ENCODE measurements around the gene BIK.
"Not testable (repeated sequence)": the region's sequence is repeated elsewhere in the genome, so short reads cannot be mapped to it uniquely, and the experiment has no call there.

BIK gene

DNA sequence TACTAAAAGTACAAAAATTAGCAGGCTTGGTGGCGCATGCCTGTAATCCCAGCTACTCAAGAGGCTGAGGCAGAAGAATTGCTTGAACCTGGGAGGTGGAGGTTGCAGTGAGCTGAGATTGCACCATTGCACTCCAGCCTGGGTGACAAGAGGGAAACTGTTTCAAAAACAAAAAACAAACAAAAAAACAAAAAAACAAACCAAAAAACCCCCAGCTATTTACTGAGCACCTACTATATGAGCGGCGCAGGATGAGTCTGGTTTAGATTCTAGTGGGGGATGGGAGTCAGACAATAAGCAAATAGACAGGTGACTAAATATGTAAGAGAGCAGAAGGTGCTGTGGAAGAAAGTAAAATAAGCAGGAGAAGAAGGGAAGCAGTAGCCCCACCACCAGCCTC lies 5.6 kb upstream of the BIK start:
- not testable (repeated sequence) for DNase-seq (ENCODE audit: low spot score)

DNA sequence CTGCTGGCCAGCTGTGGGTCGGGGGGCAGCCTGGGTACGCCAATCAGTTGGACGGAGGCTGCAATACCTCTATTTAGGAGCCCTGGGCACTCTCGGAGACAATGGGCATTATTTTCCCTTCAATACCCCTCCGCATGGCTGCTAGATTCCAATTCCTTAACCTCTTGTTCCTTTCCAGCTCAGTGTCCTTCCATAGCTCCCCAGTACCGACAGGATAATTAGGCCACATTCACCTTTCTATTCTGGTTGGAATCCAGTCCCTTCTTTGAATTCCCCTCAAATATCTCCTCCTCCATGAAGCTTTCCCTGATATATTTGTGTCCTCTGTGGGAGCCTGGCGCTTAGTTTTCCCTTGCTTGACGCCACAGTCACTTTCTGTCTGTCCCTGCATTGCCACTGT lies 4.2 kb upstream of the BIK start:
- DNase-seq (ENCODE audit: low spot score), result no peak

DNA sequence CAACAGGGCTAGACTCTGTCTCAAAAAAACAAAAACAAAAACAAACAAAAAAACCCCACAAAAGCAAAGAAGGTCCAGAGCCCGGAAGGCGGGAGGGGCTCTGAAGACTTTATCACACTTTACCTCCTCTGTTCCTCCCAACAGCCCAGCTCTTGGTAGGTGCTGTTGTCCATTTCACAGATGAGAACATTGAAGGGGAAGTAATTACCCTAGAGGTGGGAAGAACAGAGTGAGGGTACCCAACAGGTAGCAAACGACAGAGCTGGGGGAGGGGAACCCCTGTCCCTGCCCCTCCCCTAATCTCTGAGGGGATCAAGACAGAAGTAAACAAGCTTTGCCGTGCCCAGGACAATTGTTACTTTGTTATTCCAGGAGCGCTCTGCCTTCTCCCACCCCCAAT lies 1.0 kb upstream of the BIK start:
- DNase-seq (ENCODE audit: low spot score), result no peak

DNA sequence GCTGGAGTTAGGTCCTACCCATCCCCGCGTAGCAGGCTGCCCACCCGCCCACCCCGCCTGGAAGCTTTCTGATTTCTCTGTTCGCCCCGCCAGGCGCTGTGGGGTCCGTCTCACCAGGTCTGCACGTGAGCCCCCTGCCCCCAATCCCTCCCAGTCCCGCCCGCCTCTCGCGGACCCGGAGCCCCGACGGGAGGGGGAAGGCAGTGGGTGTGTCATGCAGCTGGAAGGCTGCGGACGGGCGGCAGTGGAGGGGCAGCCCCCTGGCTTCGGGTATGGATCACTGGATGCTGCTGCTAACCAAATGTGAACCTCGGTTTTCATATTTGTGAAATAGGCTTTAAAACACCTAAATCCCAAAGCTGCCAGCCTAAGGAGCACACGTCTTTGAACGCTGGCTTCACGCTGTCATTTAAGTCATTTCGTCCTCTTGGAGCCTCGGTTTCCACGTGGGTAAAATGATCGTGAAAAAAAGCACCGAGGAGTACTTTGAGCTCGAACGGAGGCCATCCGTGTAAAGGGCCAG lies 568 bp upstream of the BIK start:
- no peak for DNase-seq (ENCODE audit: low spot score)

DNA sequence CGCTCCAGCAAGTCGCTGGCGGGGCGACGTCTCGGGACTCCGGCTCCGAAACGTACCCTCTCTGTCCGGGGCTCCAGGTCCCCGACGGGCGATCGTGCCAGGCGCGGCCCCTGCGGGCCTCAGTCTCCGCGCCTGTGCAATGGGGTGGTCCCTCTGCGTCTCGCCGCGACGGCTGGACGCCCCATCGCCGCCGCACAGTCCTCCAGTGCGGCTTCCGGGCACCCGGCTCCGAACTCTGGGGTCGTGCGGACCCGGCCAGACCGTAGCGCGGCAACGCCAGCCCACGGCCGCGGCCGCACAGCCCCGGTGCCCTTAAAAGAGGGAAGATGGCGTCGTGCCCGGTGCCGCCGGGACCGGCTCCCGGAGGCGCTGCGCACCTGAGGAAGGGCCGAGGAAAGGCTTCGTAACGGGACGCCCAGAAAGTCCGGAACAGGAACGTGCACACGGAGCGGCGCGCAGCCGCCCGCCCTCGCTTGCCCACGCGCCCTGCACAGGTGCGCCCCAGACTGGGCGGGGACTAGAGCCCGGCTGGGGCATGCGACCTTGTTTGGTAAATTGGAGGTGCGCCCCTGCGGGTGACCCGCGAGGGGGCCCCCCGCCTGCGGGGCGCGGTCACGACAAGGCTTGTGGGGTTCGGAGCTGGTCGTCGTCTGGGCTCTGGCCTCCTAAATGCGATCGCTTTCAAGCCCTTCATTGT lies 525 bp downstream of the BIK start:
- DNase-seq (ENCODE audit: low spot score), result peak; percentile 77

DNA sequence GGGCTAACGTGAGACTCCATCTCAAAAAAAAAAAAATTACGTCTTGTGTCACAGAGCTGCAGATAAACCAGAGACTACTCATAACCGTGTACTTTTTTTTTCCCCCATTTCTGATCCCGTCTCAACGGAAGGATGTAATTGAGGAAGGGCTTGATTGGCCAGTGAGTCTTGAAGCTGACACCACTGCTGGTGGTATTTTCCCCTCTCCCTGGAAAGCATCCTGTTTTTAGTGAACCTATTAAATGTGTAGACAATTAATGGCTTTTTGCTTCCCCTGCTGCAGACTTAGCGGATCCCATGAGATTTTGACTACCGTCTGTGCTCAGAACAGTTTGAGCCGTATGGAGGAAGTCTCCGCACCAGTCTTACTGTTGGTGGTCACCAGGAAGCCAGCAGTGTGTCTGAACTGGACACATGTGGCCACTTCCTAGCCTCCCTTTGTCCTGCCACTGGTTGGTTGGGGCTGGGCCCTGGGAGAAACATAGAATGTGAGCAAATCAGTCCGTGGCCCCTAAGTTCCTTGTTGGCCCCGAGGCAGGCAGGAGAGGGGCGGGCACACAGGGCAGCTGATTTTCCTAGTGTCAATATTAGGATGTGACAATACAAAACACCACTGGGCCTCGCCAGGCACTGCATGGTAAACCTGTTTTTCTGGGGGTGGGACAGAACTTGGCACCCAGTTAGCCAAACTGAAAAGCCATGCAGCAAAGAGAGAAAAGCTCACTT lies 3.1 kb downstream of the BIK start:
- DNase-seq (ENCODE audit: low spot score), result no peak

DNA sequence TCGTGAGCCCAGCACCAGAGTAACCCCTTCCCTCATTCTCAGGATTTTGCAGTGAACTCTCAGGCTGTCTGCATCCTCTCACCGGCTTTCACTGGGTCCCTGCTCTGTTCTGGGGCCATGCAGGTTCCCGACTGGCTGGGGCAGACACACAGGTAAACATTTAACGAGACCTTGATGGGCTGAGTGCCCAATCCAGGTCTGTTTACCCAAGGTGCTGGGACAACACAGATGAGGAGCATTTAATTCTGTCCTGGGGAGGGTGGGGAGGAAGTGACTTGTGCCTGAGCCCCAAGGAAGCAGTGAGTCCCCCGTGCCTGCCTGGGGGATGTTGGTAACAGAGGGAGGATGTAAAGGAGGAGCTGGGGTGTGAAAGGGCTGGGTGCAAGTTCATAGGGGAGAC lies 4.4 kb downstream of the BIK start:
- no peak for DNase-seq (ENCODE audit: low spot score)

DNA sequence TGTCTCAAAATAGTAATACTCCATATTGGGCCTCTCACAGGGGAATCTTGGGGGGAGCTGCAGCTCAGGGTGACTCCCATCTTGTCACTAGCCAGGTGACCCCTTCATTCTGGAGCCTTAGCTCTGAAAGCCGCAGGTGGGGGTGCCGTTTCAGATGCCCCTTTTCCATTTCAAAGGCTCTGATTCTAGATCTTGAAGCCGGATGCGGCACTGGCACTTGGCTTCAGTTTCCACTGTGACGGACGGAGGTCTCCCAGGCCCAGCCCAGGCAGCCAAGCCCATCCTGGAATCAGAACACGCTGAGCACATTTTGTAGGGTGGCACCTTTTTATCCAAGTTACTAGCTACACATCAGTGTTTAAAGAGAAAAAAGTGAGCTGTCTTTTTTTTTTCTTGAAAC lies 6.4 kb downstream of the BIK start:
- no peak for DNase-seq (ENCODE audit: low spot score)

DNA sequence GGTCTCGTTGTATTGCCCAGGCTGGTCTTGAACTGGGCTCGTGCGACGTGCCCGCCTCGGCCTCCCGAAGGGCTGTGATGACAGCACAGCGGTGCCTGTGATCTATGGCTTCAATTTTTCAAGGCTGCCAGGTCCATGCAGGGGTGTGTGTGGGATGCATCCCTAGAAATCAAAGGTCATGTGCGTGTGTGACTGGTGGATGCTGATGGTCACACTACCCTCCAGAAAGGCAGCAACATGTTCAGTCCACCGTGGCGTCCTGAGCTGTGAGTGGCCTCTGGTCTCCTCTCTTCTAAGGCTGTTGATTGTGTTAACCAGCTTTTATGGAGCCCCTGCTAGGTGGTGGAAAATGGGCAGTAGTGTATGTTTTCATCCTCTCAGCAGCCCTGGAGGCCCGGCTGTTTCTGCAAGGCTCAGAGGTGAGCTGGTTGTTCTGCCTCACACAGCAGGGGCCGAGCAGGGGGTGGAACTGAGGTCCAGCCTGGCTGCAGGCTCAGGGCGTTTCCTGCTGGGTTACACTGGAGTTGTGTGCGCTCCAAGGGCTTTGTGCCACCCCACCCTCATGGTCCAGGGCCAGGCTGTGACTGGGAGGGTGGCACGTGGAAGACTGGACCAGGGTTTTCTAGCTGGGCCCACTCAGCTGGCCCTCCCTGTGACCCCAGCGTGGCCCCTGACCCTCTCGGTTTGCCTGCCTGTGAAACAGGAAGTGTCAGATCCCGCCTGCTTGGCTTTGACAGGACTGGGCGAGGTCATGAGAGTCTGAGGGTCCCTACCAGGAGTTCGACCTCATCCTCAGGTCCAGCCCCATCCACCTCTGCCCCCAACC lies 7.7 kb downstream of the BIK start:
- DNase-seq (ENCODE audit: low spot score), result no peak

DNA sequence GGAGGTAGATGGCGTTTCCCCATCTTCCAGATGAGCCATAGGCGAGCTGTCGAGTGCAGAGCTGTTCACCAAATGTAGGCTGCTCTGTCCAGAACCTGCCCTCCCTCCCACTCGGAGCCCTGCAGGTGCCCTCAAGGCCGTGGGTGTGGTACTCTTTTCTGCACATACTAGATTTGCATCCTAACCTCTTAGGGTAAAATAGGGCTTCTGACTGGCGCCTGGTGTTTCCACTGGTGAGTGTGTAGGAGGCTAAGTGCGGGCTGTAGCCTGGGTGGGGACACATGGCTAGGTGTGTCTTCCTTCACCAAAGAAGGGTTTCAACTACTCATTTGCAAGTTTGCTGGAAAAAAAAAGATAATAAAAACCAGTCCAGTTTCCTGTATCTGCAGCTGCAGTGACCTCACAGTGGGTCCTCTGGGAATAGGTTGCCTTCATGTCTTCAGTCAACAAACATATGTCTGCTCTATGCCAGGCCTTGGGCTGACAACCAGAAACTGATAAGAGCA lies 8.5 kb downstream of the BIK start:
- peak; percentile 85 for DNase-seq (ENCODE audit: low spot score)

DNA sequence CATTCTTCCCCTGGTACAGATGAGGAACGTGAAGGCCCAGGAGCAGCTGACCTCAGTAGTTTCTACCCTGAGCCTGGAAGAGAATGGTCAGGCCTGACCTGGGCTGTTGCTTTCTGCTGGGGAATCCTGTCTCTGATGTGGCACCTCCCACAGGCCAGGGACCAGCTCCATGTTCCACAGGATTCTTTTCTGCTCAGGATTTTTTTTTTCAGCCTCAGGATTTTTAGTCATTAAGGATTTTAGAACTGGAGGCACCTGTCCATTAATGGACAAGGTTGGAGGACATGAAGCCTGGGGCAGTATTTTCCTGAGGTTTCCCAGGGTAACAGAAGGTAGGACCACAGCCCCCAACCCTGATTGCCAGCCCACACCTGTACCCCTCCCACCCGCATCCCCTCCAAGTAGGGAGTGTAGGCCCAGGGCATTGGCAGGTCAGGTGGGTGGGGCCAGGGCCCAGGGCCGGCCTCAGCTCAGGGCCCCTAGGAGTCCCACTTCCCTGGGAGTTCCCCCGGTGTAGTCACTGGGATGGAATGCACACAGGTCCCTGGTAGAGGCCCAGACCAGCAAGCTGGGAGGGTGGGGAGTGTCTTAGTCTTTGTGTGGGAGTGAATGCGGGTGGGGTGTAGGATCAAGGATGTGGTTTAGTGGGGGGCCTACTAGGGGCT lies 16.1 kb downstream of the BIK start:
- DNase-seq (ENCODE audit: low spot score), result no peak

DNA sequence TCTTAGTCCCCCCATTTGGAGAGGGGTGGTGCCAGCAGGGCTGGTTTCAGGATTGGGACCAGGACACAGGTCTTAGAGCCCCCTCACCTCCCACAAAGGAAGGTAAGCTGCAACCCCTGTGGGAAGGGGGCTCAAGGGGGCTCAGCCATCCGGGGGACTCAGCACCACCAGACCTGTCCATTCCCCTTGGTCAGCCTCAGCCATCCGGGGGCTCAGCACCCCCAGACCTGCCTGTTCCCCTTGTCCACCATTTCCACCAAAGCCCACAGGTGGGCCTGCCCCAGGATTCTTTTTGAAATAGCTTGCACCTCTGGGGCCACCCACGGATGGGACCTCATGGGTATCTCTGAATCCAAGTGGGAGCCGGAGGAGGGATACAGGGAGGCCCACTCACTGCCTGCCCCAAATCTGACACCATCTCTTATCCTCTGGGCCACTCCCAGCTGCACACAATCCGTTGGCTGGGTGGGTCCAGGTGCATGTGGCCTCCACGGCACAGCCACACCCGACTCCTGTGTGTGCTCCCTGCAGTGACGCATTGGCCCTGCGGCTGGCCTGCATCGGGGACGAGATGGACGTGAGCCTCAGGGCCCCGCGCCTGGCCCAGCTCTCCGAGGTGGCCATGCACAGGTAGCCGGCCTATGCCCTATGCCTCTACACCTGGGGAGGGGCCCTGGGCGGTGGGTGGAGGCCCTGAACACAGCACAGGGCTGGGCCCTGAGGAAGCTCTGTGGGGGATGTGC lies 16.8 kb downstream of the BIK start:
- no peak for DNase-seq (ENCODE audit: low spot score)

DNA sequence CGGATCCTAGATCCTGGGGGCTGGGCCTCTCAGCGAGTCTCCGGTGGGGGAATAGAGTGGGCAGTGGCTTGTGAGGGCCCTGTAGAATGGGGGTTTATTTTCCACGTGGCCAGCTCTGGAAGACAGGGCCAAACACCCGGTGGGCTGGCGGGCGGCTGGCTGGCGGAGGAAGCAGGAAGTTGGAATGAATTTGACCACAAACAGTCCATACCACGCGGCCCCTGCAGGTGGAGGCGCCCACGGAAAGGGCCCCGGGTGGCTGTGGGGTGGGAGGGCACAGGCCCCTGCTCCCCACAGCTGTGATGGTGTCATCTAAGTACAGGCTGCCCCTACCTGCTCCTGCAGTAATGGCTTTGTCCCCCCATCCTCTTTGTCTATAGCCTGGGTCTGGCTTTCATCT lies 17.6 kb downstream of the BIK start:
- no peak for DNase-seq (ENCODE audit: low spot score)

DNA sequence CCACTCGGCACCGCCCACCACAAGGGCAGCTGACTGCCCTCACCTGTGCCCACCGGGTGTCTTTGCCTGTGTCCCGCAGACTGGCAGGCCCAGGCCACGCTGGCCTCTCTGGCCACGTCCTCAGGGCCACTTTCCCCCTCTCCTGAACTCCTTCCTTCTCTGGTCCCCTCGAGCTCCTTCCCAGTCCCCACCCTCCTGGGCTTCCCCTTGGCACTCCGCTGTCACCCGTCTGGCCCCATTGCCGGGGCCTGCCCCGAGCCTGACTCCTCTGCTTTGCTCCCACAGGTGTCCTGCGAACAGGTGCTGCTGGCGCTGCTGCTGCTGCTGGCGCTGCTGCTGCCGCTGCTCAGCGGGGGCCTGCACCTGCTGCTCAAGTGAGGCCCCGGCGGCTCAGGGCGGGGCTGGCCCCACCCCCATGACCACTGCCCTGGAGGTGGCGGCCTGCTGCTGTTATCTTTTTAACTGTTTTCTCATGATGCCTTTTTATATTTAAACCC lies 18.4 kb downstream of the BIK start:
- DNase-seq (ENCODE audit: low spot score), result no peak

DNA sequence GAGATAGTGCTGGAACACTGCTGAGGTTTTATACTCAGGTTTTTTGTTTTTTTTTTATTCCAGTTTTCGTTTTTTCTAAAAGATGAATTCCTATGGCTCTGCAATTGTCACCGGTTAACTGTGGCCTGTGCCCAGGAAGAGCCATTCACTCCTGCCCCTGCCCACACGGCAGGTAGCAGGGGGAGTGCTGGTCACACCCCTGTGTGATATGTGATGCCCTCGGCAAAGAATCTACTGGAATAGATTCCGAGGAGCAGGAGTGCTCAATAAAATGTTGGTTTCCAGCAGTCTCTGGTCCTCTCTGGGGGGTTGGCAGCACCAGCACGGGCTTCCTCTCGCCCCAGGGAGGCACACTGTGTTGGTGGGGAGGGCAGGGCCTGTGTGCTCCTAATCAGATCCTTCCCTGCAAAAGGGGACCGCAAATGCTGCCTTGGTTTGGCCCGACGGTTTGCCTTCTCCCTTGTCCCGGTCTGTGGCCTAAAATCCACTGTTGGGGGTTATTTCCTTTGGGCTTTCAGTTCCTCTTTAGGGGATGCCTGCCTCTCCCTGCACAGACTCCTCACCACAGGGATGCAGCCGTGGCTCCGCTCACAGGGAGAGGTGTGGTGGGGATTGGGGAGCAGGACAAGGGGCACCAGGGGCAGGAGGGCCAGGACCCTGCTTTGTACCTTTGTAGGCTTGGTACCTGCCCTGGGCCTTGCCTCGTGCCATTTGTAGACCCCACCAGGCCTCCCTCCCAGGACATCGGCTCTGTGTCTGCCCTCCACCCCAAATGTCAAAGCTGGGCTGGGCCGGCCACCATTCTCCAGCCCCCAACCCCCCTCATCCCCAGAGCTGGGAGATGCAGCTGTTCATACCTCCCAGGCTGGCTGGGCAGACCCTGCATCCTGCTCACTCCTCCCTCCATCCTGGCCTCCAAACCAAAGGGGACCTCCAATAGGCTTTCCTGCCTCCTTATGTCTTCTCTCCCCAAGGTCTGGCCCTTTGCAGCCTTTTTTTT lies 19.2 kb downstream of the BIK start:
- DNase-seq (ENCODE audit: low spot score), result no peak

DNA sequence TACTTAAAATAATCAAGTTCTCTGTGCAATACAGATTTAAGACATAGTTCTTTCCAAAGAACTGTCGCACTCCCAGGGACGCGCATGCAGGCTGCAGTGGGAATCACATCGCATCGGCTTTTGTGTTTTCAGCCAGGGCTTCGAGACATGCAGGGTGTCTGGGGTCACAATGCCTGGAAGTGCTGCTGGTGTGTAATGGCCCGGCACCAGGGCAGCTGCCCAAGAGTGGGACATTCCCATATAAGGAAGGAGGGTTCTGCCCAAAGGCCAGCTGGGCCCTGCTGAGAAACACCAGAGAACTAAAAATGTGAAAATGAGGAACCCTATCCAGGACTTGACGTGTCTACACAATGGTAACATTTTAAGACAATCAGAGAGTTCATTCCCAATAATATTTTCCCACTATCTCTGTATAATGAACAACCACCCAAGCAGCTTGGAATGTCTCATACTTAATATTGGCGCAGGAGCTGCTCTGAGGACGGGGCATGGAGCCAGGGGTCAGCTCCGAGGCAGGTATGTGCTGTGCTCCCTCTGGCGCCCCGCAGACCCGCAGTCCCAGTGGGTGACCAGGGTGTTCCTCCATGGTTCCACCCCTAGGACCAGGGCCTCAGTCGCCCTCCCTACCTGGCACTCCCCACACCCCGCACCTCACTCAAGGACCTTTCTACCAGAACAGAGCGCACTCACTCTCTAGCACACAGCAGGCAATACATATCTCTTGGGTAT lies 21.4 kb downstream of the BIK start:
- DNase-seq (ENCODE audit: low spot score), result no peak

DNA sequence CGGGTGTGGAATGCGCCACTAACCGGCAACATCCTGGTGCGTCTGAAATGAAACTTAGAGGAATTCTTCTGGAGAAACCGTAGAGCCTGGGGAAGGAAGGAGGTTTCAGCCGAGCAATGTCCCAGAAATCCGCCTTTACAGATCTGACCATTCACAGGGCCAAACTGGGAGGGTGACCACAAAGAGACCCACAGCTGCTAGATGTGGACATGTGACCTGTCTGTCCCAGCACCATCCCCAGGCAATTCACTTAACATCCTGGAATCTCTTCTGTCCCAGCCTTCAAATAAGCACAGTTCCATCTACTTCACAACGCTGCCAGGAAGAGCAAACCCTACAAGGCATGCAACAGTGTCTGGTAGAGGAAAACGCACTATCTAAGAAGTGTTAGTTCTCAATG lies 22.9 kb downstream of the BIK start:
- DNase-seq (ENCODE audit: low spot score), result no peak

DNA sequence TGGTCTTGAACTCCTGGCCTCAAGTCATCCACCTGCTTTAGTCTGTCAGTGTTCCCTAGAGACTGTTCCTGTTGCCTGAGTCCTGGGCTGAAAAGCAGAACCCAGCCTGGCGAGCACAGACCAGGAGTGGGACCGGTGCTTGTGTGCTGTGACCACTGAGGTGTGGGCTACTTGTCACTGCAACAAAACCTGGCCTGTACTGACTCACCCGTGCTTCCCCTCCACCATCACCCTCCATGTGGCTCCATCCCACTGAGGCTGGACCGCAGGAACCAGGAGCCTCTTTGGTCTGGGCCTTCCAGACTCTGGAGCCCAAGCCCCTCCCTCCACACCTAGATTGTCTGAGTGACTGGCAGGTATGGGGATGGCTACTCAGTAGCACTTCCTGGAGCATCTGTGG lies 24.0 kb downstream of the BIK start:
- DNase-seq (ENCODE audit: low spot score), result no peak

DNA sequence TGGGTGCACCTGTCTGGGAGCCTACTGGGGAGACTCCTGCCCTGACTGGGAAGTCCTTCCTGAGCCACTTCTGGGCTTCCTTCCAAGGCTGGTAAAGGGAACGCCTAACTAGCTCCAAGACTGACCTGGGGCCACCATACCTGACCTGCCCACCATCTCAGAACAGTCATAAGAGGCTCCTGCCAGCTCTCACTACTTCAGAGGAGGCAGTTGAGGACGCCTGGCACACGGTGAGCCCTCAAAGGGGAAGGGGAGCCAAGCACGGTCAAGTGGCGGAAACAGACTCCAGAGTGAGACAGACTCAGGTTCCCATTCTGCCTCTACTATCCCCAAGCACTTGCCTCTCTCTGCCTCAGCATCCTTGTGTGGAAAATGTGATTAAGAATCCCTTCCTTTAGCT lies 25.0 kb downstream of the BIK start:
- no peak for DNase-seq (ENCODE audit: low spot score)

All from germinal center (tissue), 1 donor.